Fibroblast of gingiva (primary cell): ENCODE data around the gene NSA2.
"Not testable (repeated sequence)": the region's sequence is repeated elsewhere in the genome, so short reads cannot be mapped to it uniquely, and the experiment has no call there.

Source experiments
- DNase-seq: peaks from one replicate; pipeline ENCODE4 v3.0.0-alpha.2; 2011; ENCODE audit warnings: low read depth

The NSA2 gene

GRCh38 chr5:74766849-74767578 lies at the start of gene NSA2, which contains the start of gene GFM2:
Gene NSA2 (plus strand): TSS chr5:74767249. CDS start chr5:74767361, 112 bp downstream.
Gene GFM2 (minus strand): TSS chr5:74767117. CDS start chr5:74763742, 3,375 bp downstream.
- peak; percentile 92 for DNase-seq

GRCh38 chr5:74717596-74717995 lies 49.5 kb upstream of the NSA2 start:
- no peak for DNase-seq

- no peak for DNase-seq
Observed at GRCh38 chr5:74722271-74722670, 44.8 kb upstream of the NSA2 start.

DNA sequence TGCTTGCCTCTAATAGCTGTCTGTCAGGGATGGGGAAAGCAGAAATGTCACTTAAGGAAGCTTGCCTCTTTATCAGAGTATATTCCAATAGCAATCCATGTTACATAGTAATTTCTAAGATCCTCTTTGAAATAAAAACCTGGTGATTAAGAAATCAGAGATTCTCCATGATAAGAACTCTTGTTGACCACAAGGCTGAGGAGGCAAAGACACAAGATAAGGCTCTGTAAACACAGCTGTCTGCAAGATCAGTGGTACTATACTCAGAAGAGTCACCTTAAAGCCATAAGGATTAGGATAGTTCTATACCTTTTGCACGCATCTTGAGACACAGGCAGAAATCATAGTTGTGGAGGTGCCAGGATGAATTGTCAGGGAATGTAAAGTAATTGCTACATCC lies 41.7 kb upstream of the NSA2 start:
- no peak for DNase-seq

DNA sequence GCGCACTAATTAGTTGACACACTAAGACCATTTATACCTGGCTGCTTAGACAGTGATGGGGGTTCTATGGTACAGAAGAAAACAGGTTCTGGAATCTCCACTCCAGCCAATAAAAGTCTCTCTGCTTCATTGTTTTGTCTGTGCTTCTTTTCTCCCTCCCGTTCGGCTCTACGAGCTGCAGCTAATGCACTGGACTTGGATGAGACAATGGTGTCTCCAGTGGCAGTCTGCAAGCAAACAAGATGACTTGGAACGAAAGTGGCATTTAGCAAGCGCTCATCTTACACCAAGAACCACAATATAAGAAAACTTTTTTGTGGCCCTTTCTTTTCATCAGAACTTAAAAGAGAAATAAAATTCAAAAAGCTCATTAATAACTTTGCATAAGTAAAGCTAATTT lies 30.3 kb upstream of the NSA2 start:
- DNase-seq: no peak

GRCh38 chr5:74738406-74738805 lies 28.6 kb upstream of the NSA2 start:
- DNase-seq: no peak

DNA sequence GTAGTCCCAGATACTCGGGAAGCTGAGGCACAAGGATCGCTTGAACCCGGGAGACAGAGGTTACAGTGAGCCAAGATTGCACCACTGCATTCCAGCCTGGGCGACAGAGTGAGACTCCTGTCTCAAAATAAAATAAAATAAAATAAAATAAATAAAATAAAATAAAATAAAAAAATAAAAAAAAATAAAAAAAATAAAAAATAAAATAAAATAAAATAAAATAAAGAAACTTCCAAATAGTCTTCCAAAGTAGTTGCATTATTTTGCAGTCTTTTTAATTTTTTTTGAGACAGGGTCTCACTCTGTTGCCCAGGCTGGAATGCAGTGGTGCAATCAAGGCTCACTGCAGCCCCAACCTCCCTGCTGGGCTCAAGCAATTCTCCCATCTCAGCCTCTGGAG lies 18.3 kb upstream of the NSA2 start:
- not testable (repeated sequence) for DNase-seq

- DNase-seq: no peak
Observed at GRCh38 chr5:74761241-74761640, 5.8 kb upstream of the NSA2 start.

DNA sequence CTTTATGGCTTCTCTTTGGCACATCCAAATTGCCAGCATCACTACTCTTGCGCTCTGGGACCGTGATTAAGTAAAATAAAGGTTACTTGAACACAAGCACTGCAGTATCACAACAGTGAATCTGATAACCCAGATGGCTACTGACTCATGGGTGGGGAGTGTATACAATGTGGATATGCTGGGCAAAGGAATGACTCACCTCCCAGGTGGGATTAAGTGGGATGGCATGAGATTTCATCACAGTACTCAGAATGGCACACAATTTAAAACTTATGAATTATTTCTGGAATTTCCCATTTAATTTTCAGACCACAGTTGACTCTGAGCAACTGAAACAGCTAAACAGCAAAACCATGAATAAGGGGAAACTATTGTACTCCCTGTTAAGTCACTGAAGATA lies 4.5 kb upstream of the NSA2 start:
- DNase-seq: peak; percentile 51

DNA sequence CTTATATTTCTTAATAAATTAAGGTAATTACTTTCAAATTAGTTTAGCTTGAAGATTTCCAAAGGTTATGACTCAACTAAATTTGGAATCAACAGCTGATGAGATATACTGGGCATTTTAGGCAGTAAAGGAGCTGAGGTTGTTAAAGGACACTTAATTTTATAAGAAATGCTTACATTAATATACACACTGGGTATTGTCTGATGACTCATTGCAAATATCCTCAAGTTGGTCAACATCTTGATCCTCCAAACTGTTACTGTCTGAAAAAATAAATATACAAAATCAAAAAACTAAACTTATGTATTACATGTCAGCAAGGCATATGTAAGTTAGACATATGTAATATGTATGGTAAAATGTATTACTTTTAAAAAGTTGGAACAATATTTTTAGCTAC lies 3.5 kb upstream of the NSA2 start:
- DNase-seq: no peak

- no peak for DNase-seq
Observed at GRCh38 chr5:74765201-74765600, 1.8 kb upstream of the NSA2 start.

DNA sequence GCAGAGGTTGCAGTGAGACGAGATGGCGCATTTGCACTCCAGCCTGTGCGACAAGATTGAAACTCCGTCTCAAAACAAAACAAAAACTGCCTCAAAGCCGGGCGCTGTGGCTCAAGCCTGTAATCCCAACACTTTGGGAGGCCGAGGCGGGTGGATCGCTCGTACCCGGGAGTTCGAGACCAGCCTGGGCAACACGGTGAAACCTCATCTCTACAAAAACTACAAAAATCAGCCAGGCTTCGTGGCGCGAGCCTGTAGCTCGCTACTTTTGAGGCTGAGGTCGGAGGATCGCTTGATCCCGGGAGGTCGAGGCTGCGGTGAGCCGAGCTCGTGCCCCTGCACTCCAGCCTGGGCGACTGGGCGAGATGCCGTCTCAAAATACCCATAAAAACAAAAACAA lies 1.1 kb upstream of the NSA2 start:
- DNase-seq: no peak

DNA sequence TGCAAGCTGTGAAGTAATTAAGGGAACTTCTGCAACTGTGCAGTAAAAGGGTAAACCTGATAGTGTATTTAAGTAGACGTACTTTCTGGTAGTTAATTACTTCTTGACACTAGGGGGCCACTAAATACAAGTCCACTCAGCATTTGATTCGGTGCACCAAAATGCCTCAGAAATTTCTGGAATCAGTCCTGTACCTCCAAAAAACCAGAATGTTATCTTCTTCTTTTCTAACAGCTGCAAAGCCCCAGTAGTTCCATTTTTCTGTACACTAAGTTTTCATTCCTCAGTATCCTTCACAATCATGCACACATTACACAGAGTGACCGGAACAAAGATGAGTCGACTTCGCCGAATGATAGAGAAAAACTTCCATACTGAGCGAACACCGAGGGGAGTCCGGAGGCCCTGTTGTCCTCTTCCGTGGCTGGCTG lies 616 bp upstream of the NSA2 start:
- DNase-seq: peak; percentile 42

- DNase-seq: peak; percentile 63
Observed at GRCh38 chr5:74767579-74767913, 497 bp downstream of the NSA2 start.

GRCh38 chr5:74772359-74772758 lies 5.3 kb downstream of the NSA2 start:
- DNase-seq: peak; percentile 60

GRCh38 chr5:74778609-74779008 lies 11.6 kb downstream of the NSA2 start:
- DNase-seq: no peak

- no peak for DNase-seq
Observed at GRCh38 chr5:74786851-74787250, 19.8 kb downstream of the NSA2 start.

DNA sequence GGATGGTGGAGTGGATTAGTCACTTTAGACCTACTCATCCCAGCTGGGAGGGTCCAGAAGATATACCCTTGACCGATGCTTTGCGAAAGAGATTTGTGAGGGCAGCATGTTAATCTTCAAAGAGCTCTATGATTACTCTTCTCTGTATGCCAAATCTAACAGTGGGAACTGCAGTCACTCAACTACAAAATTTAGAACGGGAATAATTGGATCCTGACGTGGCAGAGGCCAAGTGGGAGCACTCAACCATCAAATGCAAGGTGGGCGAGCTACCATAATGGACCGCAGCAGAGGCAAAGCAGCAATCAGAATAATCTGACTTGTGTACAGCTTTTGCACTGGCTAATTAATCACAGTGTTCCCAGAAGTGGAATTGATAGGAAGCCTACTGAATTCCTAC lies 20.4 kb downstream of the NSA2 start:
- no peak for DNase-seq

DNA sequence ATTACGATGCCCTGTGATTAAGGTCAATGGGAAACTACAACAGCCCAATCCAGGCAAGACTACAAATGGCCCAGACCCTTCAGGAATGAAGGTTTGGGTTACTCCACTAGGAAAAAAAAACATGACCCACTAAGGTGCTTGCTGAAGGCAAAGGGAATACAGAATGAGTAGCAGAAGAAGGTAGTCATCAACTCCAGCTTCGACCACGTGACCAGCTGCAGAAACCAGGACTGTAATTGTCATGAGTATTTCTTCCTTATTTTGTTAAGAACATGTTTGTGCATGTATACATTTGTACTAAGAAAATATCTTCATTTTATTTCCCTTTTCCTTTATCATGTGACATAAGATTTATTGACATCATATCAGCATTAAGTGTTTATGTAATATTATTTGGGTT lies 24.6 kb downstream of the NSA2 start:
- DNase-seq: not testable (repeated sequence)

DNA sequence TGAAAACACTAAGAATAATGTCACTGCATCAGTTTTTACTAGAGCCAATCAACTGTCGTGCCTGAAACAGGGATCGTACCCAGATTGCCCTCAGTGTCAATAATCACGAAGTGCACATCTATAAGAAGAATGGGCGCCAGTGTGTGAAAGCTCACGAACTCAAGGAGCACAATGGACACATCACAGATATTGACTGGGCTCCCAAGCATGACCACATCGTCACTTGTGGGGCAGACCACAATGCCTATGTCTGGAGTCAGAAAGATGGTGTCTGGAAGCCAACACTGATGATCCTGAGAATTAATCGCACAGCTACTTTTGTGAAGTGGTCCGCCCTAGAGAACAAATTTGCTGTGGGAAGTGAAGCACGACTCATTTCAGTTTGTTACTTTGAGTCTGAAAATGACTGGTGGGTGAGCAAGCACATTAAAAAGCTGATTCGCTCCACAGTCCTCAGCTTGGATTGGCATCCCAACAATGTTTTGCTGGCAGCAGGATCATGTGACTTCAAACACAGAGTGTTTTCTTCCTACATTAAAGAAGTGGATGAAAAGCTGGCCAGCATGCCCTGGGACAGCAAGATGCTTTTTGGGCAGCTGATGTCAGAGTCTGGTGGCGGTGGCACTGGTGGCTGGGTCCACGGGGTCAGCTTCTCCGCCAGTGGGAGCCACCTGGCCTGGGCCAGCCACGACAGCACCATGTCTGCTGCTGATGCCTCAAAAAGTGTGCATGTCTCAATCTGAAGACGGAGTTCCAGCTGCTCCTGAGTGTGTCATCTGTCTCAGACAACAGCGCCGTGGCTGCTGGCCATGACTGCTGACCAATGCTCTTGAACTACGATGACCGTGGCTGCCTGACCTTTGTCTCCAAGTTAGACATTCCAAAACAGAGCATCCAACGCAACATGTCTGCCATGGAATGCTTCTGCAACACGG lies 32.2 kb downstream of the NSA2 start:
- DNase-seq: no peak

DNA sequence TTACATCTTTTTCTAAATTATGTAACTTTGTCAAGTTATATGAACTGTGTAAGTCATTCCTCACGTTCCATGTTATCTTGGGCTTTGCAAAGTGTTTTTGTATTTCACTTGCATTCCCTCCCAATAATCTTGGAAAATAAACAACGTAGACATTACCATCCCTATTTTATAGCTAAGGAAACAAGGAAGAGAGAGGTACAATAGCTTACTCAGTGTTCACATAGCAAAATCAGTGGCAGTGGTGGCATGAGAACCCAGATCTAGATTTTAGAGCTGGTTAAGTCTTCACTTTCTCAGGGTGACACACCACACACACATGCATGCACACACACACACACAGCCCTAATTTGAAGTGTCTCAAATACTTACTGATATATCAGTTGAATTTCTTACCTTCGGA lies 34.1 kb downstream of the NSA2 start:
- DNase-seq: no peak

- DNase-seq: no peak
Observed at GRCh38 chr5:74801941-74802340, 34.9 kb downstream of the NSA2 start.

- DNase-seq: peak; percentile 40
Observed at GRCh38 chr5:74810915-74811314, 43.9 kb downstream of the NSA2 start.
